PC-3 (cell line): ENCODE results near the gene ADCY2. TPM values are rescaled to one million over a fixed set of nuclear protein-coding genes. Genes with fewer than 3 reads are reported as not detected.

ENCODE experiments used
- ATAC-seq: fragments of 200-7000 bp; cut with Tn5 transposase; 2 replicates; pipeline ENCODE4 v1.9.1; 2020; ENCODE audit warnings: mild to moderate bottlenecking, moderate library complexity
- BruUV-seq: library from RNA; stranded (reverse); fragments of 400-500 nt; replicated peaks from 2 replicates; lab custom pipeline; 2021; lab: Mats Ljungman, UMichigan
- CTCF ChIA-PET: fragments of 300-600 bp; sonication (Branson Sonifier 250); formaldehyde crosslinking; loops from one replicate; lab custom pipeline; 2022; ENCODE audit warnings: antibody characterized with exemption; lab: Charles Lee
- POLR2A ChIA-PET: fragments of 300-600 bp; sonication (Branson Sonifier 250); formaldehyde crosslinking; loops from one replicate; lab custom pipeline; 2022; ENCODE audit warnings: antibody characterized with exemption; ENCODE audit not compliant: unreplicated experiment; lab: Charles Lee
- DNase-seq: peaks from one replicate; pipeline ENCODE4 v3.0.0-alpha.2; 2015
- H2AFZ ChIP-seq: fragments of 300-600 bp; sonication (generic); 2 replicates; pipeline ENCODE4 v1.6.0; 2016; ENCODE audit warnings: antibody characterized with exemption, low read length
- H3F3A ChIP-seq: fragments of 300-600 bp; sonication (generic); one replicate; pipeline ENCODE4 v1.6.0; 2017; ENCODE audit warnings: antibody characterized with exemption, low read length, control low read depth, mild to moderate bottlenecking; ENCODE audit not compliant: unreplicated experiment
- H3K27ac ChIP-seq: fragments of 300-600 bp; sonication (generic); 2 replicates; pipeline ENCODE4 v1.5.1; 2016; ENCODE audit warnings: mild to moderate bottlenecking, low read length
- H3K27me3 ChIP-seq: fragments of 300-600 bp; sonication (generic); 2 replicates; pipeline ENCODE4 v1.6.1; 2016; ENCODE audit warnings: low read length, mixed read lengths
- H3K36me3 ChIP-seq: fragments of 300-600 bp; sonication (generic); 2 replicates; pipeline ENCODE4 v1.6.1; 2016; ENCODE audit warnings: low read depth, mixed run types, low read length, mixed read lengths
- H3K4me1 ChIP-seq: fragments of 300-600 bp; sonication (generic); 2 replicates; pipeline ENCODE4 v1.5.1; 2016; ENCODE audit warnings: low read length; ENCODE audit not compliant: insufficient read depth
- H3K4me2 ChIP-seq: fragments of 300-600 bp; sonication (generic); 2 replicates; pipeline ENCODE4 v1.6.0; 2016; ENCODE audit warnings: low read length
- H3K4me3 ChIP-seq: fragments of 300-600 bp; sonication (generic); 2 replicates; pipeline ENCODE4 v1.5.1; 2016; ENCODE audit warnings: mild to moderate bottlenecking, low read length, mixed read lengths
- H3K79me2 ChIP-seq: fragments of 300-600 bp; sonication (generic); 2 replicates; pipeline ENCODE4 v1.6.1; 2017; ENCODE audit warnings: low read length, mixed read lengths
- H3K9ac ChIP-seq: fragments of 300-600 bp; sonication (generic); 2 replicates; pipeline ENCODE4 v1.6.0; 2016; ENCODE audit warnings: mild to moderate bottlenecking, low read length
- H3K9me2 ChIP-seq: fragments of 300-600 bp; sonication (generic); replicated peaks from 2 replicates; pipeline ENCODE4 v1.6.1; 2016; ENCODE audit warnings: mixed run types, low read length, mixed read lengths
- H3K9me3 ChIP-seq: fragments of 300-600 bp; sonication (generic); 2 replicates; pipeline ENCODE4 v1.6.1; 2016; ENCODE audit warnings: low read length, mixed read lengths
- H4K20me1 ChIP-seq: fragments of 300-600 bp; sonication (generic); 2 replicates; pipeline ENCODE4 v1.6.1; 2016; ENCODE audit warnings: low read length, mixed read lengths
- CTCF ChIP-seq: fragments of 300-600 bp; sonication (generic); conservative IDR thresholded peaks from 2 replicates; pipeline ENCODE4 v1.5.1; 2017; ENCODE audit warnings: antibody characterized with exemption, low read depth, mild to moderate bottlenecking, low read length
- EZH2 ChIP-seq: fragments of 300-600 bp; sonication (generic); IDR thresholded peaks from one replicate; pipeline ENCODE4 v1.6.1; 2017; ENCODE audit warnings: antibody characterized with exemption, mild to moderate bottlenecking, low read length; ENCODE audit not compliant: unreplicated experiment
- EZH2phosphoT487 ChIP-seq: fragments of 300-600 bp; sonication (generic); IDR thresholded peaks from 2 replicates; pipeline ENCODE4 v1.6.1; 2018; ENCODE audit warnings: mild to moderate bottlenecking, antibody characterized with exemption, low read length, borderline replicate concordance
- intact Hi-C: fragments of 100-400 bp; cut with micrococcal nuclease; formaldehyde crosslinking; loops from 2 replicates; pipeline ENCODE4 v1.9.0; 2023
- total RNA-seq: library from RNA; depleted of rRNA; stranded (reverse); fragments of >200 nt; gene quantifications from 2 replicates; pipeline ENCODE4 v1.2.3, GENCODE V29; 2014

The ADCY2 gene
- total RNA-seq, 1 experiment from 2014 or later, result not detected

GRCh38 chr5:7456206-7456605, 60.3 kb downstream of the ADCY2 start:
- Histone ChIP-seq H3K79me2 (no peaks in the 10 kb centered on the region), H3K4me1 (no peaks in the 10 kb centered on the region), H3K4me3 (no peak overlapping the region), H3K27ac (no peak overlapping the region), H3K9ac (no peak overlapping the region), H2AFZ (no peak overlapping the region), H4K20me1 (no peaks in the 10 kb centered on the region), H3K9me3 (no peaks in the 10 kb centered on the region), H3K36me3 (no peaks in the 10 kb centered on the region), H3K4me2 (no peak overlapping the region), H3K9me2 (no peaks in the 10 kb centered on the region), H3F3A (no peaks in the 10 kb centered on the region), H3K27me3 (no peaks in the 10 kb centered on the region)
- TF ChIP-seq EZH2 (no peak), CTCF (no peak), EZH2phosphoT487 (no peak)
- ChIA-PET POLR2A (no interaction called here), CTCF (interaction anchor here (0.9 kb wide), 1 partner anchor 470 kb away, joined by 3 read pairs; no protein-coding TSS in a partner anchor)
- no TSS peak for BruUV-seq
- ATAC-seq (no peak), DNase-seq (no peak)
- intact Hi-C loops, result no loop called here

- Histone ChIP-seq H3K36me3 (no peaks in the 10 kb centered on the region), H3K4me1 (no peaks in the 10 kb centered on the region), H3K27me3 (no peaks in the 10 kb centered on the region), H3K79me2 (no peaks in the 10 kb centered on the region), H3K4me2 (no peak overlapping the region), H3K9me3 (no peaks in the 10 kb centered on the region), H3K4me3 (no peak overlapping the region), H3K27ac (no peak overlapping the region), H3K9ac (no peak overlapping the region), H3K9me2 (no peaks in the 10 kb centered on the region), H4K20me1 (no peaks in the 10 kb centered on the region), H2AFZ (no peak overlapping the region), H3F3A (no peaks in the 10 kb centered on the region)
- intact Hi-C loops, result no loop called here
- ATAC-seq (no peak), DNase-seq (no peak)
- ChIA-PET CTCF (no interaction called here), POLR2A (no interaction called here)
- BruUV-seq, result no TSS peak
- no peak for TF ChIP-seq EZH2
- TF ChIP-seq CTCF, result no peak
- TF ChIP-seq EZH2phosphoT487, result no peak
Measured at GRCh38 chr5:7461371-7461770, 65.4 kb downstream of the ADCY2 start.

GRCh38 chr5:7462758-7463157, 66.8 kb downstream of the ADCY2 start:
- no peaks in the 10 kb centered on the region for H3F3A ChIP-seq
- H3K9me3 ChIP-seq, result no peaks in the 10 kb centered on the region
- H4K20me1 ChIP-seq, result no peaks in the 10 kb centered on the region
- no peak overlapping the region for H3K27ac ChIP-seq
- H3K79me2 ChIP-seq, result no peaks in the 10 kb centered on the region
- BruUV-seq, result no TSS peak
- DNase-seq (no peak), ATAC-seq (no peak)
- POLR2A ChIA-PET, result no interaction called here
- intact Hi-C loops, result no loop called here
- TF ChIP-seq EZH2 (no peak), EZH2phosphoT487 (no peak), CTCF (no peak)
- H3K4me1 ChIP-seq, result no peaks in the 10 kb centered on the region
- no peak overlapping the region for H3K4me2 ChIP-seq
- CTCF ChIA-PET, result no interaction called here
- no peak overlapping the region for H2AFZ ChIP-seq
- 0 out of 2 replicates have a peak, but pooled peaks cover 3% of the 10 kb centered on the region for H3K27me3 ChIP-seq
- H3K9me2 ChIP-seq, result no peaks in the 10 kb centered on the region
- H3K4me3 ChIP-seq, result no peak overlapping the region
- H3K36me3 ChIP-seq, result no peaks in the 10 kb centered on the region
- no peak overlapping the region for H3K9ac ChIP-seq
